B cell (primary cell): ENCODE results near the gene MED26.

Experiments used
- CTCF ChIP-seq: fragments of 200-600 bp; IDR thresholded peaks from one replicate; pipeline ENCODE4 v1.8.0; 2022; ENCODE audit warnings: antibody characterized with exemption, mild to moderate bottlenecking
- EZH2 ChIP-seq: IDR thresholded peaks from 2 replicates; pipeline ENCODE4 v1.6.1; 2012; ENCODE audit warnings: borderline replicate concordance, low read depth, mild to moderate bottlenecking, moderate library complexity, low read length; ENCODE audit not compliant: insufficient read depth, poor library complexity, severe bottlenecking

DNA sequence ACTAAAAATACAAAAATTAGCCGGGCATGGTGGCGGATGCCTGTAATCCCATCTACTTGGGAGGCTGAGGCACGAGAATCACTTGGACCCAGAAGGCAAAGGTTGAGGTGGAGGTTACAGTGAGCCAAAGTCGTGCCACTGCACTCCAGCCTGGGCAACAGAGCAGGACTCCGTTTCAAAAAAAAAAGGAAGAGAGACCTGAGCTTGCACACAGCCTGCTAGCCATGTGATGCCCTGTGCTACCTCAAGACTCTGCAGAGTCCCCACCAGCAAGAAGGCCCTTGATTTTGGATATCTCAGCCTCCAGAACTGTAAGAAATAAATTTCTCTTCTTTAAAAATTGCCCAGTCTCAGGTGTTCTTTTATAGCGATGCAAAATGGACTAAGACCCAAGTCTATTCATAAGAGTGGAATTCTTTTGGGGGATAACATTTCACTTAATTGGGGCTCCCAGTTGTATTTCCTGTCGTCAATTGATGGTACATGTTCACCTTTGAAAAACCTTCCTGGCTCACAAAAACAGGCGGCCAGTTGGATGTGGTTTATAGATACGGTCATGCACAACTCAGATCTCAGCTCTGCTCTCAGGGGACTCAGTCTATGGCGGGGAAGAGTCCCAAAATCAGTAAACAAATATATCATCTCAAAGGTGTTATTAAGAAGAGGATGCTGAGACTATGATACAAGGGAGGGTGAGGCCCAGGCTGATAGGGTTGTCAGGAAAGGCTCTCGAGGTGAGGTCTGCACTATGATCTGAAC lies 83.4 kb downstream of the MED26 start:
- TF ChIP-seq CTCF: no peak
- TF ChIP-seq EZH2: no peak
